Muscle of arm (tissue), 12 donors: ENCODE measurements around the gene SUGP1. TPM values are rescaled to one million over a fixed set of nuclear protein-coding genes. Genes with fewer than 3 reads are reported as not detected.
A peak's percentile ranks its signal among the peaks of the same experiment; 100 is the strongest.
"Not testable (repeated sequence)": the region's sequence is repeated elsewhere in the genome, so short reads cannot be mapped to it uniquely, and the experiment has no call there.

Experiments
- DNase-seq: peaks from one replicate; pipeline ENCODE4 v3.0.0-alpha.2; 2013
- polyA plus RNA-seq, 12 donors: library from polyadenylated mRNA; unstranded; fragments of 120-200 nt; gene quantifications; one replicate each; pipeline ENCODE4 v1.2.1, GENCODE V29; 2013; ENCODE audit not compliant: insufficient read length in 12 of 12

Gene SUGP1
- polyA plus RNA-seq, 12 donors = 30.7 to 60.9 (median 35.2) TPM; not detected in 1

- no peak for DNase-seq
Observed at GRCh38 chr19:19268453-19269385, 51.6 kb downstream of the SUGP1 start.

- no peak for DNase-seq
Observed at GRCh38 chr19:19267305-19267704, 53.0 kb downstream of the SUGP1 start.

GRCh38 chr19:19263886-19264487 is 56.3 kb downstream of the SUGP1 start:
- DNase-seq = no peak

- DNase-seq = no peak
Observed at GRCh38 chr19:19262190-19263057, 57.9 kb downstream of the SUGP1 start.

GRCh38 chr19:19261350-19262189 is 58.7 kb downstream of the SUGP1 start:
- DNase-seq = peak; percentile 30

DNA sequence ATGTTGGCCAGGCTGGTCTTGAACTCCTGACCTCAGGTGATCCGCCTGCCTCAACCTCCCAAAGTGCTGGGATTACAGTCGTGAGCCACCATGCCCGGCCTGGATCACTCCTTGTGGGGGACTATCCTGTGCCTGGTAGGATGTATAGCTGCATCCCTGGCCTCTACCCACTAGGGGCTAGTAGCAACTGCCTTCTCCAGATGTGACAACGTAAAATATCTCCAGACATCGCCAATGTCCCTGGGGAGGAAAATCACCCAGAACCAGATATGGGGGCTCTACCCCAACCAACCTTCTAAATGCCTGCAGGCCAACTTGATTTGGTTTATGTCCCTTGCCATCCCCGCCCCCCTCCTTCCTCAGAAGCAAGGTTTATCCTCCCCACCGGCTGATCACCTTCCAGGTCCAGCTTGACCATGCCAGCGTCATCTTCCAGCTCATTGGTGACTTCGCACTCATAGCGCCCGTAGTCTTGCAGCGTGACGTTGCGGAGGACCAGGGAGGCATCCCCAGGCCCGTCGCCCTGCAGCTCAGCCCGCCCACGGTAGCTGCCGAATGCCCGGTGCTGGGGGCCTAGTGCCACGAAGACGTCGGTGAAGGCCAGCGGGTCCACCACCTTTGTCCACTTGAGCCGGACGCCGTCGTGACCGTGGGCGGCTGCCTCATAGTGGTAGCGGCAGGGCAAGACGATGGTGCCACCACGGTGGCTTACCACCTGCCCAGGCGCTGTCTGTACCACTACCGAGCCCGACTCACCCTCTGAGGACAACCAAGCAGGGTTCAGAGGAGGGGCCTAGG is 59.7 kb downstream of the SUGP1 start:
- no peak for DNase-seq

GRCh38 chr19:19259741-19260140 is 60.6 kb downstream of the SUGP1 start:
- DNase-seq = no peak

GRCh38 chr19:19258589-19259338 is 61.5 kb downstream of the SUGP1 start:
- no peak for DNase-seq

- no peak for DNase-seq
Observed at GRCh38 chr19:19257836-19258588, 62.3 kb downstream of the SUGP1 start.

- no peak for DNase-seq
Observed at GRCh38 chr19:19257137-19257536, 63.2 kb downstream of the SUGP1 start.

DNA sequence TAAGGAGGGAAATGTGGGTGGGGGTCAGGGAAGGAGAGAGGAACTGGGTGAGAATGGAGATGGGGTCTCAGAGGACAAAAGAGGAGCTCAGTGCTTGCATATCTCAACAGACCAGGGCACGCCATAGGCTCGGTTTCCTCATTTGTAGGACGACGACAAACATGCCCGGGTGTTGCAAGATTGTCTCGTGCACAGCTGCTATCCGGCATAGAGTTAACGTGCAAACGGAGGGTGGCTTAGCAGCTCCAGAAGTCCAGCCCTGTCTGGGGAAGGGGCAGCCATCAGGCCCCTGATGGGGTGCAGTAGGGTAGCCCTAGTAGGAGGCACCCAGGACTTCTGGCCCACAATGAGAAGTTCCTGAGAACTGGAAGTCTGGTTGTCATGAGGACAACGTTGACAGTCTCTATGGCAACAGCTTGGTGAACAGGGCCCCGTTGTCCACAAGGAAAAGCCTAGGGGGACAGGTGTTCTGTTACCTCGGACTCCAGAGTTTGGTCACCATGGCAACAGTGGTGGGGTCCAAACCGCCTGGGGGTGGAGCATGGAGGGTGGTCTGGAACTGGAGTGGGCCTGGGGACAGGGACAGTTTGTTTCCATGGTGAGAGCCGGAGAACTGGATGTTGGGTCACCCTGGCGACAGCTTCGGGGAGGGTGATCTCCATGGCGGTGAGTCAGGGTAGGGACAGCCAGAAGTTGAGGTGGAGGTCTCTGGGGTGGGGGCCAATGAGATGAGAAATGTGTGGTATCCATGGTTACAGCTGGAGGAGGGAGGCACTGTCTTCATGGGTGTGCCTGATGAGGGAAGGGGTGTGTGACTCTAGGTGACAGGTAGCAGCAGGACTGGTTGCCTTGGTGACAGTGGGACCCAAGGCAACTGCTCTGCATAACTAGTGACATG is 64.0 kb downstream of the SUGP1 start:
- DNase-seq = no peak

DNA sequence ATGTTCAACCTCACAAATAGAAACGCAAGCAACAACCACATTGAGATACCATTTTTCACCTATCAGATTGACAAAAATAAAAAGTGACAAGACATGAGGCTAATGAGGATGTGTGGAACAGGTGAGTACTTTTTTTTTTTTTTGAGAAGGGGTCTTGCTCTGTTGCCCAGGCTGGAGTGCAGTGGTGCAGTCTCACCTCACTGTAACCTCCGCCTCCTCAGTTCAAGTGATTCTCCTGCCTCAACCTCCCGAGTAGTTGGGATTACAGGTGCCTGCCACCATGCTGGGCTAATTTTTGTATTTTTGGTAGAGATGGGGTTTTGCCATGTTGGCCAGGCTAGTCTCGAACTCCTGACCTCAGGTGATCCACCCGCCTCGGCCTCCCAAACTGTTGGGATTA is 66.9 kb downstream of the SUGP1 start:
- DNase-seq = not testable (repeated sequence)

DNA sequence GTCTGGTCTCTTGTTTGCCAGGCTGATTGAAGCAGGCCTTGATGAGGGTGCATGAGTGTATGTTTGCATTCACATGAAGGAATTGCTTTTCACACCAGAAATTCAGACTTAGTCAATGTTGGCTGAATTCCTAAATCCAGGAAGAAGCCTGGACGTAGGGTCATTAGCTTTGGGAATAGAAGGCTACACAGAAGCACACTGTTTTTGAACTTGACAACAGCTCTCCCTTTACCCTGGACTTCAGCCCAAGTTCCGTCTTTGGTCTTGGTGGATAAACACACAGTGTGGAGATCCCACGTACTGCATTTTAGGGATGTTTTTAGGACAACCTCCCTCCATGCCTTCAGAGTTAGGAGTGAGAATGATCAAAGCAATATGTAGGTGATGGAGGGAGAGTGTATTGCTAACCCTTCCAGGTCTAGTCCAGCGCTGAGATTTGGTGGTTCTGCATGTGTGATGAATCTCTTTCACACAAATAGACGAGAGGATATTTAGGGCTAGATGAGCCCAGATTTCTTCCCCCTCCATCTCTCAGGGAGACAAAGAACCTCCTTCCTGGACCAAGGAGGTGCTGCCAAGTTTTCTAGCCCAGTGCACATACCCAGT is 70.0 kb downstream of the SUGP1 start:
- no peak for DNase-seq

DNA sequence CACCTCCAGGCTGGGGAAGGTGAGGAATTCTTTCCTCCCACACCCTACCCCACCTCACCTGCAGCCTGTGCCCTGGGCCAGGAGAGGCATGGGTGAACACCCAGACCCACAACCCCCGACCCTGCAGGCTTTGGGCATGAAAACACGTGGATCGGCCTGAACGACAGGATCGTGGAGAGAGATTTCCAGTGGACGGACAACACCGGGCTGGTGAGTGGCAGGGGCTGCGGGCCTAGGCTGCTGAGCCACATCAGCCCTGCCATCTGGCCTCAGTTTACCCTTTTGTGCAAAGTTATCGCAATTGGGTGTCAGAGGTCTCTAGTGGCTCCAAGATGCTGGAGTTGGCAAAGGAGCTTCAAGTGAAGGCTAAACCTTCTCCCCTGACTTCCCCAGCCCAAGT is 79.8 kb downstream of the SUGP1 start:
- no peak for DNase-seq

DNA sequence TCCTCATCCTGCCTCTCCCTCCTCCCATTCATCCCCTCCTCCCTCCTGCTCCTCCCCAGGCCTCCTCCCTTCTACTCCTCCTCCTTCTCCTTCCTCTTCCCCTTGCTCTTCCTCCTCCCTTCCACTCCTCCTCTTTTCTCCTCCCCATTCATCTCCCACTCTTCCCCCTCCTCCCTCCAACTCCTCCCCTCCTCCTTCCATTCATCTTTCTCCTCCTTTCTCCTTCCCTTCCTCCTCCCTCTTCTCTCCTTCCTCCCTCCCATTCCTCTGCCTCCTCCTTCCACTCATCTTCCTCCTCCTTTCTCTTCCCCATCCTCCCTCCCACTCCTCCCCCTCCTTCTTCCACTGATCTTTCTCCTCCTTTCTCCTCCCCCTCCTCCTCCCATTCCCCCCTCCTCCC is 80.6 kb downstream of the SUGP1 start:
- no peak for DNase-seq

DNA sequence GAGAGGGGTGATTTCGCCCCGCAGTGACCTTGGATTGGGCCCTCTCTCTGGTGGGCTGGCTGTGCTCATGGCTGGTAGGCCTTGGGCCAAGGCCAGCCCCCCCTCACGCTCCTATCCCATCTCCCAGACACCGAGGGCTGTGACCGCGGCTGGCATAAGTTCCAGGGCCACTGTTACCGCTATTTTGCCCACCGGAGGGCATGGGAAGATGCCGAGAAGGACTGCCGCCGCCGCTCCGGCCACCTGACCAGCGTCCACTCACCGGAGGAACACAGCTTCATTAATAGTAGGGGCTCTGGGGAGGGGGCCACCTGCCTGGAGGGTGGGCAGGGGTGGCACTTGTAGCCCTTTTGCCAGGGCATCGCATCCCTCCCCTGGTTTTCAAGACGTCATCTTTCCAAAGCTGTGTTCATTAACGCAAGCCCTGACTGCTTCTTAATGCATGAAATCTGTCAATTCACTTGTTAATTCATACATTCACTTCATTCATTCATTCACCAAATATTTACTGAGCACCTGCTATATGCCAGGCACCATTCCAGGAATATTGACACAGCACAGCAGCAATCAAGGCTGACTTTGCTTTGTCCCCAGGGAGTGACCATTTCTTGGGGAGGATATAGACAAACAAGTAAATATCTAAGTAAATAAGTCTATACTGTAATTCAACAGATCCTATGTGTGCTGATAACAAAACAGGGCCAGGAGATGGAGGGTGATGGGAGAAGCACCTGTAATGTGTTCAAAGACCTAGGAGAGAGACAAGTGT is 82.0 kb downstream of the SUGP1 start:
- DNase-seq = no peak

GRCh38 chr19:19236173-19236572 is 84.1 kb downstream of the SUGP1 start:
- DNase-seq = no peak
